HG02623 (cell line): Measurements from ENCODE around the gene WBP2.

Source experiments
- ATAC-seq: cut with Tn5 transposase; IDR thresholded peaks from one replicate; pipeline ENCODE4 v1.9.1; 2021; ENCODE audit warnings: moderate library complexity; ENCODE audit not compliant: unreplicated experiment

WBP2 gene

GRCh38 chr17:75831032-75831571, 24.0 kb downstream of the WBP2 start:
- no peak for ATAC-seq

GRCh38 chr17:75830164-75831031, 24.7 kb downstream of the WBP2 start:
- no peak for ATAC-seq

- ATAC-seq = no peak
These were observed 25.4 kb downstream of the WBP2 start for GRCh38 chr17:75829747-75830146.

- ATAC-seq = no peak
These were observed 26.4 kb downstream of the WBP2 start for GRCh38 chr17:75828741-75829140.

GRCh38 chr17:75828076-75828400, 27.1 kb downstream of the WBP2 start:
- ATAC-seq = no peak

- ATAC-seq = no peak
These were observed 27.6 kb downstream of the WBP2 start for GRCh38 chr17:75827308-75828075.

- ATAC-seq = no peak
These were observed 28.4 kb downstream of the WBP2 start for GRCh38 chr17:75826561-75827307.

GRCh38 chr17:75825748-75826370, 29.3 kb downstream of the WBP2 start:
- ATAC-seq = no peak

GRCh38 chr17:75825149-75825552, 30.0 kb downstream of the WBP2 start:
- no peak for ATAC-seq

- no peak for ATAC-seq
These were observed 30.5 kb downstream of the WBP2 start for GRCh38 chr17:75824666-75825065.

GRCh38 chr17:75824050-75824552, 31.0 kb downstream of the WBP2 start:
- ATAC-seq = no peak

- ATAC-seq = no peak
These were observed 31.7 kb downstream of the WBP2 start for GRCh38 chr17:75823257-75824041.

GRCh38 chr17:75822800-75823166, 32.4 kb downstream of the WBP2 start:
- ATAC-seq = no peak

GRCh38 chr17:75822119-75822799, 32.9 kb downstream of the WBP2 start:
- ATAC-seq = no peak

- no peak for ATAC-seq
These were observed 33.6 kb downstream of the WBP2 start for GRCh38 chr17:75821552-75821951.

- ATAC-seq = no peak
These were observed 34.7 kb downstream of the WBP2 start for GRCh38 chr17:75820094-75821080.

GRCh38 chr17:75819678-75820077, 35.5 kb downstream of the WBP2 start:
- ATAC-seq = no peak

- ATAC-seq = no peak
These were observed 36.0 kb downstream of the WBP2 start for GRCh38 chr17:75819116-75819515.
